HFF-Myc (cell line): ENCODE results near the gene DGKI.

Experiments used
- DNase-seq: peaks from one replicate; pipeline ENCODE4 v3.0.0-alpha.2; 2011; ENCODE audit warnings: low read depth; ENCODE audit errors: extremely low read depth
- H3K4me3 ChIP-seq: replicated peaks from 2 replicates; pipeline ENCODE4 v1.5.1; 2011; ENCODE audit warnings: low read depth, mild to moderate bottlenecking, control low read depth, low read length
- TF ChIP-seq, protein P1 (sequence below): IDR thresholded peaks from 2 replicates; pipeline ENCODE4 v1.5.1; 2012; ENCODE audit warnings: mild to moderate bottlenecking, low read depth, low read length, control low read depth; ENCODE audit errors: missing control alignments

DGKI gene

DNA sequence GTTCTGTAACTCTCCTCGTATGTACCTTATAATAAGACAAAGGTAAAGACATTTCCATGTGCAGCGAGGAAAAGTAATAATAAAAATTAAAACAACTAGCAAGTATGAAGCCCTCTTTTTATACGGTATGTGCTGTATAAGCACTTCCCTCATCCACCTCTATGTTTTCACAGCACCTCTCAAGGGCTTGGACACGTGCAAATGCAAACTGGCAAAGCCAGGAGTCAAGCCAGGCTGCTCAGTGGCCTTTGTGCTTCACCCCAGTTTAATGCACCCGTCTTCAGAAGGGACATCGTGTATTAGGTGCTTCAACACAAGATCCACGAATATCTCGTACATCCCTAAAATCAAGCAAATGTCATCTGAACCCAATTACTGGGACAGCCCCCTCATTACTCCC lies 1.3 kb upstream of the DGKI start:
- no peak overlapping the region for H3K4me3 ChIP-seq
- TF ChIP-seq, protein P1, sequence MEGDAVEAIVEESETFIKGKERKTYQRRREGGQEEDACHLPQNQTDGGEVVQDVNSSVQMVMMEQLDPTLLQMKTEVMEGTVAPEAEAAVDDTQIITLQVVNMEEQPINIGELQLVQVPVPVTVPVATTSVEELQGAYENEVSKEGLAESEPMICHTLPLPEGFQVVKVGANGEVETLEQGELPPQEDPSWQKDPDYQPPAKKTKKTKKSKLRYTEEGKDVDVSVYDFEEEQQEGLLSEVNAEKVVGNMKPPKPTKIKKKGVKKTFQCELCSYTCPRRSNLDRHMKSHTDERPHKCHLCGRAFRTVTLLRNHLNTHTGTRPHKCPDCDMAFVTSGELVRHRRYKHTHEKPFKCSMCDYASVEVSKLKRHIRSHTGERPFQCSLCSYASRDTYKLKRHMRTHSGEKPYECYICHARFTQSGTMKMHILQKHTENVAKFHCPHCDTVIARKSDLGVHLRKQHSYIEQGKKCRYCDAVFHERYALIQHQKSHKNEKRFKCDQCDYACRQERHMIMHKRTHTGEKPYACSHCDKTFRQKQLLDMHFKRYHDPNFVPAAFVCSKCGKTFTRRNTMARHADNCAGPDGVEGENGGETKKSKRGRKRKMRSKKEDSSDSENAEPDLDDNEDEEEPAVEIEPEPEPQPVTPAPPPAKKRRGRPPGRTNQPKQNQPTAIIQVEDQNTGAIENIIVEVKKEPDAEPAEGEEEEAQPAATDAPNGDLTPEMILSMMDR, result no peak
- no peak for DNase-seq

GRCh38 chr7:137847568-137848050 lies 835 bp upstream of the DGKI start:
- TF ChIP-seq, protein P1, result no peak
- no peak for DNase-seq
- H3K4me3 ChIP-seq, result peak overlapping the region; percentile 36

GRCh38 chr7:137846549-137846826 lies 286 bp downstream of the DGKI start:
- H3K4me3 ChIP-seq, result peak overlapping the region; percentile 27

GRCh38 chr7:137844677-137845425 lies 1.9 kb downstream of the DGKI start:
- H3K4me3 ChIP-seq, result no peak overlapping the region
- no peak for DNase-seq
- TF ChIP-seq, protein P1, result no peak

More at GRCh38 chr7:137846549-137846826, 286 bp downstream of the DGKI start:
- DNase-seq, result no peak
- TF ChIP-seq, protein P1, result no peak

DNA sequence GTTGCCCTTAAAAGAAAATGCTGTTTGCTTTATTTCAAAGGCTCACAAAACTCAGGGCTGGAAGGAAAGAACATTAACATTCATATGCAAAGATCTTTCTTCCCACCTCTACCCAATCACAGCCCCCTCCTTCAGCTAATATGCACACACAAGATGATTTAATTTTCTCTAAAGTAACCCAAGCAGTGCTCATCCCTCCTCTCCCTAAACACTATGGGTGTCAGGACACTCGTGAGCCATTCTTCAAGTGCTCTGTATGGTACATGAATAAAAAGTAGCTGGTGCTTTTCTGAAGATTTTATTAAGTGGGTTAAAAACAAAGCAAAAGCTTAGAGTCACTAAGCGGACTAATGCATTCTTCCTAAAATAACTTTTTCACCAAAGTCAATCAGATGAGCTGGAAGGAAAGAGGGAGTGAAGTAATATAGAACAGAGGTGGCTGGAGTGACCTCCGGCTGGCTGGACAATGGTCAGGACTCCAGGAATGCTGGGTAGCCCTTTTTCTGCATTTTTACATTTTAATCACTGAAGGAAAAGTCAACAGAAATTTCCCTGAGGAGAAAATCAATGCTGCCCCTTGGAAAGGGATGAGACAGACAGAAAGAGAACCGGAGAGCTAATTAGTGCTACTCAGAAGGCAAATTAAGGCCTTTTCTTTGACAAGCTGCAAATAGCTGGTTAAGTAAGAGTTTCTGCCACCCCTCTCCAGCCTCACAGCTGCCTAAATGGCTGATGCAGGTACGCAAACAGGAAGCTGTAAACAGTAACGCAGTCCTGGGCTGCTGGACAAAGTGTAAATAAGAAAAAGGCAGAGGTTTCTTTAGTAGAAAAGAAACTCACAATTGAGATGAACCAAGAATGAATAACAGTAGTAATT lies 6.6 kb downstream of the DGKI start:
- TF ChIP-seq, protein P1, result no peak
- H3K4me3 ChIP-seq, result no peak overlapping the region
- no peak for DNase-seq

GRCh38 chr7:137838706-137839315 lies 8.0 kb downstream of the DGKI start:
- DNase-seq, result no peak

More at GRCh38 chr7:137838706-137839315, 8.0 kb downstream of the DGKI start:
- no peak overlapping the region for H3K4me3 ChIP-seq
- TF ChIP-seq, protein P1, result no peak
